LNCaP clone FGC (cell line): ENCODE results near the gene TANGO6.

Source experiments
- DNase-seq: peaks from one replicate; pipeline ENCODE4 v3.0.0-alpha.2; 2011; ENCODE audit warnings: low read depth
- H3K4me3 ChIP-seq: 2 replicates; pipeline ENCODE4 v1.5.1; 2011; ENCODE audit warnings: mild to moderate bottlenecking, low read depth, low read length, control low read depth
- TF ChIP-seq, protein P1 (sequence below): IDR thresholded peaks from 2 replicates; pipeline ENCODE4 v1.5.1; 2012; ENCODE audit warnings: mild to moderate bottlenecking; ENCODE audit not compliant: control insufficient read depth, insufficient read depth; ENCODE audit errors: extremely low read depth

Gene TANGO6

DNA sequence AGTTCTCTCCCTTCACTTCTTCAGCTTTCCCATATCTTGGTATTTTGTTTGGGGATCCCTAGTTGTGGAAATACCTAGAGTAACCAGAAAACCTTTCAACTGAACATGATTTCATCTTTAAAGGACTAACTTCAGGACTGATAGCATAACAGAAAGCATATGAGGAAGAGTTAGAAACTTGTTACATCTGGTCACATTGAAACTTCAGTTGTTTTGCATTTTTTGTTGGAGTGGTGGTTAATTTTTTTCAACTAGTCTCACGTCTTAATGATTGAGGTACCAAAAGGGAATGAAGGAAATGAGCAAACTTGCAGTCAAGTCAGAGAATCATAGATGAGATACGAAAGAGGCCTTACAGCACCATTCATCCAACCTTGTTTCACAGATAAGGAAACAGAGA, 49.6 kb downstream of the TANGO6 start:
- H3K4me3 ChIP-seq, result no peak overlapping the region
- TF ChIP-seq, protein P1, sequence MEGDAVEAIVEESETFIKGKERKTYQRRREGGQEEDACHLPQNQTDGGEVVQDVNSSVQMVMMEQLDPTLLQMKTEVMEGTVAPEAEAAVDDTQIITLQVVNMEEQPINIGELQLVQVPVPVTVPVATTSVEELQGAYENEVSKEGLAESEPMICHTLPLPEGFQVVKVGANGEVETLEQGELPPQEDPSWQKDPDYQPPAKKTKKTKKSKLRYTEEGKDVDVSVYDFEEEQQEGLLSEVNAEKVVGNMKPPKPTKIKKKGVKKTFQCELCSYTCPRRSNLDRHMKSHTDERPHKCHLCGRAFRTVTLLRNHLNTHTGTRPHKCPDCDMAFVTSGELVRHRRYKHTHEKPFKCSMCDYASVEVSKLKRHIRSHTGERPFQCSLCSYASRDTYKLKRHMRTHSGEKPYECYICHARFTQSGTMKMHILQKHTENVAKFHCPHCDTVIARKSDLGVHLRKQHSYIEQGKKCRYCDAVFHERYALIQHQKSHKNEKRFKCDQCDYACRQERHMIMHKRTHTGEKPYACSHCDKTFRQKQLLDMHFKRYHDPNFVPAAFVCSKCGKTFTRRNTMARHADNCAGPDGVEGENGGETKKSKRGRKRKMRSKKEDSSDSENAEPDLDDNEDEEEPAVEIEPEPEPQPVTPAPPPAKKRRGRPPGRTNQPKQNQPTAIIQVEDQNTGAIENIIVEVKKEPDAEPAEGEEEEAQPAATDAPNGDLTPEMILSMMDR, result no peak
- DNase-seq, result no peak

DNA sequence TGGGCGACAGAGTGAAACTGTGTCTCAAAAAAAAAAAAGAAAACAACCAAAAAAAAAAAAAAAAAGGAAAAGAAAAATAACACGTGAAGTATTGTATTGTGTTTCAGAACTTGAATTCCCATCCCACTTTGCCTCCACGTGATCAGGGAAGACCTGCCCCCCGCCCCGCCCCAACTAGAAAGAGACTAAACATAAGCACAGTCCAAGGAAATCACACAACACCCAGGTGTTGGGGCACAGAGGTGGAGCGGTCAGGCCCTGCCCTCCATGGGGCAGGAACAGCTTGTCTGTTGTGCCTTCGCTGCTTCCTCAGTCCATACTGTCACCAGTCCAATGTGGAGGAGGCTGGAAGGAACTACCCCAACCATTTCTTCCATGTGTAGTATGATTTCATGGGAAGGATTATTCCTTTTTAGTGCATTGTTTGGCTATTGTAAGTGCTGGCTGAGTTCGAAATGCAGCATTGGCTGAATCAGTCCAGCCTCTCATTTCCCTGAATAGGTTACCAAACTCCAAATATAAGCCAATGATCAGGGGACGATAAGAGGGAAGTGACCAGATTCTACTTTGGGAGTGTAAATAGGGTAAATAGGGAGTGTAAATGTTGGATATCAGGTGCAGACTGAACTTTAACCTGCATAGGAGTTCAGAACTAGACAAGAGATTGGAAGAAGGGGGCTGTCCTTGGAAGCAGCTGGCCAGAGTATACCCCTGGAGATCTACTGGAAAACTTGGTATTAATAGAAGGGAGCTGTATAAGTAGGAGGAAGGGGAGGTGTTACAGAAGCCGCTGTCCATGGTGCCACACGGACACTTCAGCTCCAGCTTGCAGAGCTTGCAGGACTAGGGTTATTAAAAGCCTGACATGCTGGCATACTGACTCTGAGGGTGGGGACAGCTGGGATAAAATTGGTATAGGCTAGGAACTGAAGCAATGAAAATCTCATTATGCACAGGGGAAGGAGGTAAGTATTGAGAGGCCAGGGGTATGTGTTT, 50.7 kb downstream of the TANGO6 start:
- TF ChIP-seq, protein P1, result no peak
- DNase-seq, result no peak
- no peak overlapping the region for H3K4me3 ChIP-seq

DNA sequence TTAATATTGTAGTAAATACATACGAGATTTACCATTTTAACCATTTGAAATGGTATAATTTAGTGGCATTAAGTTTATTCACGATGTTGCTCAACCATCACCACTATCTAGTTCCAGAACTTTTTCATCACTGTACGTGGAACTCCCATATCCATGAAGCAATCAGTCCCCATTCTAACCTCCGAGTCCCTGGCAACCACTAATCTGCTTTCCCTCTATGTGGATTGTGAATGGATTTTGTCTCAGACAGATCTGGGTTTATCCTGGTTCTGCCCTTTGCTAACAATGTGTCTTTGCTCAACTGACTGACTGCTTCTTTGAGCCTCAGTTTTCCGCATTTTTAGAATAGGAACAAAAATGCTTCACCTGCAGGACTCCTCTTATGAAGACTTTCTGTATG, 51.4 kb downstream of the TANGO6 start:
- DNase-seq, result no peak
- no peak overlapping the region for H3K4me3 ChIP-seq
- TF ChIP-seq, protein P1, result no peak

DNA sequence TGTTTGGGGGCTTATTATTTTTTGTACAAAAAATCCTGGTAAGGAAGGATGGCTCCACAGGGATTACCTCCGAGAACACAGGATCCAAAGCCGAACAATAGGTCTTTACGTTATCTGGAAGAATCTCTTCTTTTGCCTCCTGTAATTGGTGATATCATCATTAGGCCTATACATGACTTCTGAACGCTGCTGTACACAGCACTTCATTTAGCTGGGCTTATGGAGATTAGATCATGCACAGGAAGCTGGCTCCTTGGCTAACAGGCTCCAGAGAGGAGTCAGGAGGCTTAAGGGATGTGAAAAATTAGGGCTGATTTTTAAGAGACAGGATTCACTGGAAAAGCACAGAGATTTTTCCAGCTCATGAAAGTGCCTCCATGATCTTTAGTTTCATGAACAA, 54.7 kb downstream of the TANGO6 start:
- TF ChIP-seq, protein P1, result no peak
- DNase-seq, result no peak
- H3K4me3 ChIP-seq, result no peak overlapping the region

DNA sequence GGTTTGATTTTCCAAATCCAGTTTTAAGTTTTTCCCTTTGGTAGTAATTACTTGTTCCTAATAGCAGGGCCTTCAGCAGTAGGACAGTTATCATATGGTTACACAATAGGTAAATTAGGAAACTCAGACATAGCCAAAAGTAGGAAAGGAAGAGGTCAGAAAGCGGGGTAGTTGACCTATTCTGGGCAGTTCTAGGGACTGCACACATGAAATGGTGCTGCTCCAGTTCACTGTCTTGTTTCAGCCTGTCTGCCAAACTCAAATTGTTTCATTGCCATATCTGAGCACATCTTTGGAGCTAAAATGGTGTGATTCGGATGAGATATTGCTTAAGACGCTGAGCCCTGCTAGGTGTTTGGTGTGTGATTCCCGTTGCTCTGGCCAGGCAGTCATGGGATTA, 56.7 kb downstream of the TANGO6 start:
- TF ChIP-seq, protein P1, result no peak
- H3K4me3 ChIP-seq, result no peak overlapping the region
- no peak for DNase-seq

DNA sequence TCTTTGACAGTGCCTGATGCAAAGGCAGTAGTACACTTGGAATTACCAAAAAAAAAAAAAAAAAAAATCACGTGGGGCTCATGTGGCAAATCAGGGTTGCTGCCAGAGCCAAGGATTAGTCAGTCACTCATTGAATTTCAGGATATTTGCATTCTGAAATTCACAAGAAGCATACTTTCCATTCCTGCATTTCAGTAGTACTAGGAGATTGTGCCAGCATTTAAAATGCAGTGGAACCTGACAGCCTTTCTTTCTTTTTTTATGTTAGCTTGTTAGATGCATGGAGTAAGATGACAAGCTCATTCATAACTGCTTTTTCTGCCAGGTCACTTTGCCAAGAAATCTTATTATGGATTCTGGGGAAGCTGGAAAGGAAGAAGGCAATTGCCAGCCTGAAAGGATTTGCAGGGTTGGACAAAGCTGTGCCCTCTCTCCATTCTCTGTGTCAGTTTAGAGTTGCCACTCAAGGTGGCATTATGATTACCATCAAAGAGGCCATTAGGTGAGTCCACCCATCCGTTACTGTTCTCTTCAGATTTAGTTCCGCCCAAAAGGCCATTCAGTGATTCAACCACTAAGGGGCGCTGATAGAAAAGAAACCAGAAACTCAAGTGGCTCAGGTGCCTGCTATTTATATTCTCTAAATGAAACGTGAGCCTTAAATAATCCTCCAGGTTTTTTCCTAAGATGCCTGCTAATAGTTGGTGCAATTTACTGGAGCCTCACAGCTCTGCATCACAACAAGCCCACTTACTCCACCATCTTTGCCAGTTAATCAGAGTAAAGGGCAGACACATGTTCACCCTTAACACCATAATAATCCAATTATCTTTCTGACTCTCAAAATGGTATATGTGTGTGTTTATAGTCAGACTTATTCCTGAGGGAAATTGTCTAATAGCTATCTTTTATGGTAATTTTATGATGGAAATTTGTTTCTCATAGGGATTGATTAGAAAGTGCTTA, 59.0 kb downstream of the TANGO6 start:
- no peak overlapping the region for H3K4me3 ChIP-seq
- no peak for DNase-seq
- TF ChIP-seq, protein P1, result peak; percentile 68
